ENCODE measurements around the gene XYLT1.

- TF ChIP-seq ZNF140 (tag by site-specific recombination; IDR thresholded peaks at IDR 0.05): no peak
- TF ChIP-seq ZNF174 (tag by site-specific recombination; IDR thresholded peaks at IDR 0.05): no peak
- no peak for TF ChIP-seq ZNF670 (tag by site-specific recombination; IDR thresholded peaks at IDR 0.05; ENCODE audit: low read depth)
- no peak for TF ChIP-seq ZNF112 (tag by site-specific recombination; IDR thresholded peaks at IDR 0.05)
- no peak for TF ChIP-seq ZNF530 (tag by site-specific recombination; IDR thresholded peaks at IDR 0.05; ENCODE audit: low read depth)
- TF ChIP-seq ZNF398 (tag by site-specific recombination; IDR thresholded peaks at IDR 0.05): no peak
- TF ChIP-seq TCF7L2 (IDR thresholded peaks at IDR 0.05; ENCODE audit: borderline replicate concordance, low read depth, low read length): no peak
- TF ChIP-seq PBX3 (CRISPR knock-in tag; IDR thresholded peaks at IDR 0.05): no peak
- no peak for TF ChIP-seq GLI4 (tag by site-specific recombination; IDR thresholded peaks at IDR 0.05)
- no peak for TF ChIP-seq ZNF747 (tag by site-specific recombination; IDR thresholded peaks at IDR 0.05)
- no peak for TF ChIP-seq CTCF (tag by site-specific recombination; IDR thresholded peaks at IDR 0.05)
- TF ChIP-seq YY1 (tag by site-specific recombination; IDR thresholded peaks at IDR 0.05): no peak
- no peak for TF ChIP-seq PRDM10 (tag by site-specific recombination; IDR thresholded peaks at IDR 0.05)
These were observed 106.2 kb downstream of the XYLT1 start for GRCh38 chr16:17364319-17365210.

Measured in HEK293 (cell line).